Dermis microvascular lymphatic vessel endothelial cell (primary cell): ENCODE data around the gene USP36. TPM values are rescaled to one million over a fixed set of nuclear protein-coding genes. Genes with fewer than 3 reads are reported as not detected.

Source experiments
- DNase-seq, 2 donors: peaks; one replicate each; pipeline versions ENCODE4 v3.0.0 to v3.0.0-alpha.2; 2010; ENCODE audit warnings: low read depth in 2 of 2
- total RNA-seq: library from RNA; depleted of rRNA; stranded (reverse); fragments of >200 nt; gene quantifications from 2 replicates; pipeline ENCODE4 v1.2.1, GENCODE V29; 2014

Gene USP36
- total RNA-seq, 1 donor from 2014 or later = 7.8 TPM

- no peak for DNase-seq
These were observed 22.3 kb downstream of the USP36 start for GRCh38 chr17:78818152-78818846.

GRCh38 chr17:78817123-78817522, 23.5 kb downstream of the USP36 start:
- DNase-seq = no peak

GRCh38 chr17:78815696-78816095, 24.9 kb downstream of the USP36 start:
- DNase-seq = no peak

DNA sequence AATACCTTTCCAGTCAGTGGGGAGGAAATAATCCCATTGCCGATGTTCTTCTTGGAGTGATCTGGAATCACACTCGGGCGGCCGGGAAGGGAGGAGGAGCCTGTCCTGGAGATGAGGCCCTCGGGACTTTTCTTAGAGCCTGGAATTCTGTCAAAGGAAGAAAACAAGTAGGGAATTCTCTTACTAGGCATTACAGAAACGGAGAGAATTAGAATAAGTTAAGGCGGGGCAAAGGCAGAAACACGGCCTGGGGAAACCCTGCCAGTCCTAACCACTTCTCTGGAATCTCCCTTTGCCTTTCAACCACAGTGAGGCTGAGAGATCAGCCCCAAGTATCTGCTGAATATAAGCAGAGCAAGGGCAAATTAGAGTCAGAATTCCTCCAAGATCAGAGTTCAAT, 27.8 kb downstream of the USP36 start:
- no peak for DNase-seq

GRCh38 chr17:78808163-78808562, 32.5 kb downstream of the USP36 start:
- no peak for DNase-seq

GRCh38 chr17:78806451-78806850, 34.2 kb downstream of the USP36 start:
- no peak for DNase-seq

DNA sequence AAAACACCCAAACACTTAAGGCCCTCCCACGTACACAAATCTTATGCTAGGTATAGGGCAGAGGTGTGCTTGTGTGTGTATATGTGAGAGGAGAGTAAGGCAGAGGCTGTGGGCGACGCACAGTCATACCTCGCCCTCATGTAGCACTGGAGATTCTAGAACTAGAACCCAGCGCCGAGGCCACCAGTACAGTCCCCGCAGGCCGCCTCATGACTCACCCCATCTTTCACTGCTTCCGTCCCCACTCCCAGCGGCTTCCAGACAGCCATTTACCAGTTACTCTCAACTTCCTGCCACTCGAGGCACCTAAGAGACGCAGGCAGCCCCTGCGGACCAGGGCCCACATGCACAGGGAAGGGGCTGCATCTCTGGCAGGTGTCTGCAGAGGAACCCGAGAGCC, 35.3 kb downstream of the USP36 start:
- peak in 1 of 2 donors; percentile 11 for DNase-seq

GRCh38 chr17:78804777-78805176, 35.8 kb downstream of the USP36 start:
- peak in 1 of 2 donors; percentile 52 for DNase-seq

GRCh38 chr17:78803186-78803845, 37.3 kb downstream of the USP36 start:
- no peak for DNase-seq

GRCh38 chr17:78802459-78802858, 38.2 kb downstream of the USP36 start:
- DNase-seq = no peak

GRCh38 chr17:78802008-78802407, 38.6 kb downstream of the USP36 start:
- DNase-seq = no peak

DNA sequence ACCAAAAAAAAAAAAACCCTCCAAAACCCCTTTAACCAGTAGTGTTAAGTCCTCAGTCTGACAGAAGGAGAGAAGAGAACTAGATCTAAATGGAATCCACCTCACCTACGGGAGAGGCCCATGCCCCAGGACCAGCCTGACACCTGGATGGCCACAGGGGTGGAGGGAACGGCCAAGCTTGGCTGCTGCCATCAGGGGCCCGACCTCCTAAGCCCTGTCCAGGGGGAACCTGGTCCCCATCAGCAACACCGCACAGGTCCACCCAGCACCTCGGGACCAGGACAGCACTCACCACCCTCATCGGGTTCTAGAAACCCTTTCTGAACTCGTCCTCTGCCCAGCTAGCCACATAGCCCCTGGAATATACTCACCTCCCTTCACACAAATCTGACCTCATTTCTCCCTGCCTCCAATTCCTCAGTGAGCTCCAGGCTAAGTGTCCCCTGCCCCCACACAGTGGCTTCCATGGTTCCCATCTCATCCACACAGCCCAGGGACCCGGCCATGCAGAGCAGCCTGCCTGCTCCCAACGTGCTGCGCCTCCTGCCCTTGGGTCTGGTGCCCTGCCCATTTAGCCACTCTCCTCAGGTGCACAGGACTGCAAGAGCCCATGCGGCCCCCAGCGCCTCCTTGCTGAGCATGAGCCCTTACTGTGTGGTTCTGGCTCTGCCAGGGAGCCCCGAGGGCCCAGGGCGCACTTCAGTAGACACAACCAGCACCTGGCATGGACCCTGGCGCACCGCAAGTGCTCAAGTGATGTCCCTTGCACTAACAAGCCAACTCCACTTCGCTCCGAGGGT, 40.3 kb downstream of the USP36 start:
- DNase-seq = no peak

GRCh38 chr17:78798695-78799559, 41.7 kb downstream of the USP36 start:
- DNase-seq = peak in 1 of 2 donors; percentile 50

DNA sequence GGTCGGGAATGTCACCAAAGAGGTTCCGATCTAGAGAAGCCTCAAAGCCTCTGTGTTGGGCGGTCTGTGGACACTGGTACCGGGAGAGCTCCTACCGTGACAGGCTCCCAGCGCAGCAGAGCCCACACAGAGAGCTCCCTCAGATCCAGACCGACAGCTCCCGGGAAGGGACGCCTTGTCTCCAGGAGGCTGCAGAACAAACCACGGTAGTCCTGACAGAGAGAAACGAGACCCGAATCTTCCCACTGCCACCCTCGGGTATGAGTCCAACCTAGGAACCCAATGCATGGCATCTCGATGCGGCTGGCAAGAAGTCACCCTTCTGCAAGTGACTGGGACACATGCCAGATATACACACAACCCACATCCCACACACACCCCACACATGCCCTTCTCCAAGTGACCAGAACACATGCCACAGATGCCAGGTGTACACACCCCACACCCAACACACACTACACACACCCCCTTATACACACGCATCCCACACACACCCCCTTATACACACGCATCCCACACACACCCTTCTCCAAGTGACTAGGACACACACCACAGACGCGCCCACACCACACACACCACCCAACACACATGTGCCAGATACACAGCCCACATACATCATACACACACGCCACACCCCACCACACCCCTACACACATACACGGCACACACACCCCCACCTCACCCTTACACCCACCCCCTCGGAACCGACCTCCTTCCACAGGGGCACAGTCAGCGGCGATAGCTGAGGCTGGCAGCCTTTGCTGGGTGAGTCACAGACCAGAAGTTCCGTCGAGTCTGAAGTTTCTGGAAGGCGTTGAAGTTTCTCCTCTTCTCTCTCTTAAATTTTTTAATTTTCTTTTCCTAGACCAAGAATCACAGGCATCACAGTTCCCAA, 42.7 kb downstream of the USP36 start:
- no peak for DNase-seq

- no peak for DNase-seq
These were observed 43.4 kb downstream of the USP36 start for GRCh38 chr17:78797213-78797612.

DNA sequence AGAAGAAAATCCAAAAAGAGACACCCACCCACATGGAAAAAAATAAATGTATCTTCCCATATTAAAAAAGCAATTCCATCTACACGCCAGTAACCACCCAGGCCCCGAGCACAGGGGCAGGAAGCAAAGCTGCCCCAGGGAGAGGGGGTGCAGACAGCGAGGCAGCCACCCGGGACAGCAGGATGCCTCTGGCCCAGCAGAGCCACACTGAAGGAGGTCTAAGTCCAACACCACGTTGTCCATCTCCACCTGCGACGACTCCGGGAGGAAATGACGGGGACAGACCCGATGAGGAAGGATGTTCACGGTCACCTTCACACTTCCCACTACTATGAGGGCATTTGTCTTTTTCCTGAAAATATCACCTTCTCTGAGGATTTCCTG, 44.1 kb downstream of the USP36 start:
- DNase-seq = no peak

- DNase-seq = no peak
These were observed 44.6 kb downstream of the USP36 start for GRCh38 chr17:78795861-78796516.

- DNase-seq = no peak
These were observed 45.6 kb downstream of the USP36 start for GRCh38 chr17:78794864-78795640.

GRCh38 chr17:78794399-78794798, 46.2 kb downstream of the USP36 start:
- no peak for DNase-seq
